SKM-1 treated with dmso at 0.1 percent for 144 hours (cell line): Measurements from ENCODE around the gene SNX15.

Experiments used
- DNase-seq: peaks from one replicate; lab custom pipeline; 2025; ENCODE audit not compliant: unreplicated experiment; lab: John Stamatoyannopoulos, UW

Gene SNX15

DNA sequence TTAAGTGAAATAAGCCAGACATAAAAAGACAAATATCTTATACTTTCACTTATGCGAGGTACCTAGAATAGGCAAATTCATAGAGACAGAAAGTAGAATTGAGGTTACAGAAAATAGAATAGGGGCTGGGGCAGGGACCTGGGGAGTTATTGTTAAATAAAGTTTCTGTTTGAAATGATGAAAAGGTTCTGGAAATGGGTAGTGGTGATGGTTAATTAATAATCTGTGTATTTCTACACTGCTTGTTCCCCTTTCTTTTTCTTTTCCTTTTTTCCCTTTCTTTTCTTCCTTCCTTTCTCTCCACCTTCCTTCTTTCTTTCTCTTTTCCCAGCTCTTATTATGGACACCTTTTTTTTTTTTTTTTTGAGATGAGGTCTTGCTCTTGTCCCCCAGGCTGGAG, 28.3 kb downstream of the SNX15 start:
- no peak for DNase-seq

- DNase-seq = no peak
Observed at GRCh38 chr11:65056999-65057398, 29.8 kb downstream of the SNX15 start.

DNA sequence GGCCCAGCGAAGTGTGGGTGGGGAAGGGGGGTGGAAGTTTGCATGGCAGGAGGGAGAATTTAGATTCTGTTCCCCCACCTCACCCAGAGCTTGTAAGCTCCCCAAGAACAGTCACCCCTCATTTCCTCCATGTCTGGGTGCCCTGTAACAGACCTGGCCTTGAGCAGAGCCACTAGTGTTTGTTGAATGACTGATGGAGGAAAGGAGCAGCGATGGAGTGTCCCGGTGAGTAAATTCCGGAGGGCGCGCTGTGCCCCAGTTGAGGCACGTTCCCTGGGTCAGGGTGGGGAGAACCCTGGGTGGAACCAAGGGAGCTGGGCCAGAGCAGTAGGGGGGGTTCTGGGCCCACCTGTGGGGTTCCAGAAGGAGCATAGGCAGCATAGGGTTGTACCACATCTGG, 30.3 kb downstream of the SNX15 start:
- DNase-seq = no peak

GRCh38 chr11:65058012-65058411, 30.8 kb downstream of the SNX15 start:
- DNase-seq = no peak

DNA sequence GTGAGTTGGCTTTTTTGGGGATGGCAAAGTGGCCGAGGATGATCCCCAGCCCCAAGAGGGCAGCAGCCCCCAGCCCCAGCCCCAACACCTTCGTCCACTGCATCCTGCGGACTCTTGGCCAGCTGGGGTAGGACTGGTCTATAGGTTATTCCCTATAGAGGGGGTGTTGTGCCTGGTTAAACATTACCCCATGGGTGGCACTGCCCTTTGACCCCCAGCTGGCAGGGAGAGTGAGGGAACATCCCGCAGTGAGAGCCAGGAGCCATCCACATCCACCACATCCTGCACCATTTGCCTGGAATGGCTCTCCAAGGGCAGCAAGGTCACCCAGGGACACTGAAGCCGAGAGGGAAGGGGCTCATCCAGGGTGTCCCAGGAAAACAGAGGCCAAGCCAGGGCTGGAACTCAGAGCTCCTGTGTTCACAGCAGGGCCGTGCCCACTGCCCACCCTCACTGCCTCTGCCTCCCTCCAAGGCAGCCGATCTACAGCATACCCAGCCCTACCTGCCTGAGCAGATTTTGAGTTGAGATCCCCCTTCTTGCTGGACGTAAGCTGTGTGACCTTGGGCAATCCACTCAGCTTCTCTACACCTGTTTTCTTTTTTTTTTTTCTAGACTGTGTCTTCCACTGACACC, 31.3 kb downstream of the SNX15 start, which contains the start of gene NAALADL1:
NAALADL1 (minus strand) TSS at position 135 of the 636 bp plus-strand sequence; CDS start at position 103, 32 bp downstream.
- no peak for DNase-seq

GRCh38 chr11:65059523-65059922, 32.3 kb downstream of the SNX15 start:
- no peak for DNase-seq

DNA sequence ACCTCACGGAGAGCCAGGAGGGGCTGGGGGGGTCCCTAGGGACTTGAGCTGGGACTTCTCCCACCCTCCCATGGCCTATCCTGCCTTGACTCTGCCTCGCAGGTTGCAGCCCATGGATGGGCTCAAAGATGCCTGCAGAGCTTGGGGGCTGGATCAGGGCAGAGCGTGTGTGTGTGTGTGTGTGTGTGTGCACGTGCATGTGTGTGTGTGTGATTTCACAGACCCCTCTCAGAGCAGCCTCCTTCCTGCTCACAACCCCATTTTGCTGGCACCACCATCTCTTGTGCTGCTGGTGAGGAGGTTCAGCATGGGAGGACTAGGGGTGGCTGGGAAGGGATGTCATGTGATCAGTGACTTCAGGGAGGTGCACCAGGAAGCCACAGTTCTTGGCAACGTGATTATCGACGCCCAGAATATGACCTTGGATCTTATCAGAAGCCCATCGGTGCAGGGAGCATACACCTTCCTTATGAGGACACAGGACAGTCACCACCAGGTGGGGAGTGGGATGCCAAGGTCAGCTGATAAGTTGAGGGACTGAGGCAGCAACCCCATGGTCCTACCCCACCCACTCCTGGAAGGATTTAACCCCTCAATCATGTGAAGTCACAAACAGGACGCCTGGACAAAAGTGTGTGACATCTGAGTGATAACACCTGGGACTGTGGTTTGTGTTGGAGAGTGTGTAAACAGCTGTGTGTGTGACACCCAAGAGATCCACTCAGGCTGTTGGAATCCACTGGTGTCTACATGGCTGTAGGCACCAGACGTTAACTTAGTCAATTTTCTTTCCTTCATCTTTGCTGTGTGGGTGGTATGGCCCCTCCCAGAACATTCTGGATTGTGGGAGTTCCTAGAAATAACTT, 33.0 kb downstream of the SNX15 start:
- no peak for DNase-seq

- no peak for DNase-seq
Observed at GRCh38 chr11:65060913-65061408, 33.7 kb downstream of the SNX15 start.

DNA sequence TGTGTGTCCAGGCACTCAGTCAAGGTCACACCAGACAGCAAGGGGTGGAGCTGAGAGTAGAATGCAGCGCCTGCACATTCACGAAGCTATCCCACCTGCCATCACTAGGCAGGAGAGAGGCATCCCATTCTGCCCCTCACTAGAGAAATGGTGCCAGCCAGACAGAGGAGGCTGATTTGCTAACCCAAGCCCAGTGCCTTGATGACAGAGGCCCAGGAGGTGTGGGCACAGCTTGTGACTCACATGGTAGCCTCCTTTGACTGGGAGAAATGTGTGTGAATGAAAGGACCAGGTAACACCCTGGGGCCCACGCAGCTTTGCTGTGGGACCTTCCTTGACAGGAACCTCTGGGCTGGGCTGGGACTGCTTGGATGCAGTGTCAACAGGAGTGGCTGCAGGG, 36.3 kb downstream of the SNX15 start:
- no peak for DNase-seq

- no peak for DNase-seq
Observed at GRCh38 chr11:65064847-65065240, 37.6 kb downstream of the SNX15 start.

DNA sequence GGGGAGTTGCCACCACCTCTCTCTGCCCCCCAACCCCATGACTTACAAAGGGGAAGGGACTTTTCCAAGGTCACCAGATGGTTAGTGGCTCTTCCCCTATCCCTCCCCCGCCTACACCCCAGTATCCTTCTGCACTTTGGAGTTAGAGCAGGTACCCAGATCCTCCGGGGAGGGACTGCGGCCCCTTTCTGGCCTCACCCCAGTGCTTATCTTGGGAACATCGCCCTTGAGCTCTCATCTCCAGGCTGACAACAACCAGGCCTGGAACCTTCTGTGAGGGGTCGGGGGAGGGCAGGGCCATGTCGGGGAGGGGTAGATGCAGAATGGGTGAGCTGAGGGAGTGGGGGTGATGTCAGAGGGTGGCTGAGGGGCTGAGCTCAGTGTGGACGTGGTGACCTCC, 38.6 kb downstream of the SNX15 start:
- no peak for DNase-seq

DNA sequence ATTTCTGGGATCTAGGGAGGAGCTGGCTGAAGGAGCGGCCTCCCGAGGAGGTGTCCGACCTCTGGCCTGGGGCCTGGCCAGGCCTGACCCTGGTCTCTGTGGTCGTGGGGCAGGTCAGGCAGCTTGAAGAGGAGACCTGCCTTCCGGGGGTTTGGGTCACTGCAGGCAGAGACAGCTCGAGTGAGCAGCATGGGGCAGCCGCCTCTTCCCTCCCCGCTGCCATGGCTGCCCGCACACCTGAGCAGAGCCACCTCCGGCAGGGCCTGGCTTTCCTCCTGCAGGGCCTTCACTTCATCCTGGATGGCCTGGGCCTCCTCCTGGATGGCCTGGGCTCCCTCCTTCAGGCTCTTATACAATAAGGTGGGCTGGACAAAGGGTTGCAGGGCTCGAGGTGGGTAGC, 39.1 kb downstream of the SNX15 start:
- no peak for DNase-seq

DNA sequence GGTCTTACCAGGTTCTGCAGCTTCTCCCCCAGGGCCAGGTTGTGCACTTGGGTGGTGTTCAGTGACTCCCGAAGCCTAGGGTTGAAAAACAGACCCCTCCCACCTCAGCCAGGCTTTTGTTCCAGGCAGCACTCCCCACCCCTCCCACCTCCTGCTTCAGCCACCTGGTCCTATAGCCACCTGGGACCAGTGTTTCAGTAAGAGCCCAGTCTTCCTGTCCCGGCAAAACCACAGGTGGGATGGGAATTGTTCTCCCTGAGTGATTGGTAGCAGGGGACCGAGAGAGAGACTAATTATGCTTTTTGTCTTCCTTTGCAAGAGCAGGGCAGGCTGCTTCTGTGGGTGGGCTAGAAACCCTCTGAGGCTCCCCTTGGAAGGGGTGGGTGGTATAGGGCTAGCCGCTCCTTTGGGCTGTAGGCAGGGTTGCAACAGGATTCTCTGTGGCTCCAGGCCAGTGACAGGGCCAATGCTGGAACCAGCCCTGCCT, 39.6 kb downstream of the SNX15 start:
- DNase-seq = no peak

DNA sequence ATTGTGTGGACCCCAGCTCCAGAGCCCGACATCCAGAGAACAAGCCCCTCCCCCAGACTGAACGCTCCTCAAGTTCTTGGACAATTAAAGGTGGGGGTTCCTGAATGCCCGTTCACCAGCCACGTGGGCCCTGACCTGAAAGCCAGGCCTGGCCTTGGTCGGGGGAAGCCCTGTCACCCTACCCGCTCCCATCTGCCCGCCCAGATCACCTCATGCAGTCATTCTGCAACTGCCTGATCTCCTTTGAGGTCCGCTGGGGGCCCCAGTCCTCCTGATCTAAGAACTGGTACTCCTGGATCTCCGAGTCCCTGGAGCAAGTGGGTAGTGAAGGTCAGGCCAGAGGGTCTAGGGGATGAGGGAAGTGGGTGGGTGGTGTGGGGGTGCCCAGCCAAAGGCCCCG, 40.2 kb downstream of the SNX15 start:
- DNase-seq = no peak

GRCh38 chr11:65069217-65069616, 42.0 kb downstream of the SNX15 start:
- DNase-seq = peak; percentile 48

DNA sequence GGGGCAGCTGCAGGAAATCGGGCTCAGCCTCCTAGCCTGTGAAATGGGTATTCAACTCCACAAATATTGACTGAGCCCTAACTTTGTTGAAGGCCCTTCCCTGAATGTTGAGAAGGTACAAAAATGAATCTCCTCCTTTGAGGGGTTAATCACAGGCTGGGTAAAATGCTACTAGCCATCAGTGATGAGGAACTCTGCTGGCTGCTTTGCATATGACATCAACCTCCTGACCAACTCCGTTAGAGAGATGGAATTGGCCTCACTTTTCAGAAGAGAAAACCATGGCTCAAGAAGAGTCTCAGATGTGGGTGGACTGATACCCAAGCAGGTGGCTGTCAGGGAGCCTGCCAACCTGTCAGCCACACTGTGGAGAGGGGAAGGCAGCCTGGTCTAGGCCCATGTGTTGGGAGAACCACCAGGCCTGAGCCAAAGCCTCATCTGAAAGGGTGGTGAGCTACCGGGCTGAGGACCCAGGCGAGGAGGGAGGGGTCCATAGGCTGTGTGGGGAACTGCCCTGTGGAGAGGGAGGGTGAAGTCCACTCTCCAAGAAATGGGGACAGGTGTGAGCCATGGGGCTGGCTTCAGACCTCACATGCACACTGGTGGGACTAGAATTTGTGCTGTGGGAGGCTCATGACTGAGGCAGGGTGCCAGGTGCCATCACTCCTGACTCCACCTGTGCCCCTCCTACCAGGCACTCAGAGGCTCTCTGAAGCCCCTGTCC, 44.8 kb downstream of the SNX15 start:
- DNase-seq = no peak

GRCh38 chr11:65072631-65072966, 45.4 kb downstream of the SNX15 start:
- no peak for DNase-seq

DNA sequence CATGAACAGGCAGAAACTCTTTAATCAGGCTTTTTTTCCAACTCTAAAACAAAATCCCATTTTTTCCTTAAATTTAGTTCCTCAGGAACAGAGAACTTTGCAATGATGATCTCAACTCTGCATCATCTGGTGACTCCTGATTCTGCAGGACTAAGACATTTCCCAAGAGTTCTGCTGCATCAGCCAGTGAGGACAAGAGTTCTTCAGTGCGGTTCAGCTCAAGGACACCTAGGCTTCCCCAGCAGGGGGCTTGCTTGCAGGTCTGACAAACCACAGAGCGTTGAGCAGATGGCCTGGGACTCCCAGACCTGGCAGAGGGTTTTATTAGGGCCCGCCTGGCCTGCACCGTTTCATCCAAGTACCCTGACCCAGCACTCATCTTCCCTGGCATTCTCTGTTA, 50.2 kb downstream of the SNX15 start:
- DNase-seq = no peak

GRCh38 chr11:65078151-65078550, 50.9 kb downstream of the SNX15 start:
- peak; percentile 33 for DNase-seq

- no peak for DNase-seq
Observed at GRCh38 chr11:65078786-65079342, 51.6 kb downstream of the SNX15 start.

GRCh38 chr11:65083134-65083833, 56.0 kb downstream of the SNX15 start:
- DNase-seq = no peak
